ENCODE measurements around the gene ZDHHC24. TPM values are rescaled to one million over a fixed set of nuclear protein-coding genes. Genes with fewer than 3 reads are reported as not detected.

ZDHHC24 gene
- total and polyA plus RNA-seq, 7 donors, result 1.8 to 12.2 (median 6.8) TPM

DNA sequence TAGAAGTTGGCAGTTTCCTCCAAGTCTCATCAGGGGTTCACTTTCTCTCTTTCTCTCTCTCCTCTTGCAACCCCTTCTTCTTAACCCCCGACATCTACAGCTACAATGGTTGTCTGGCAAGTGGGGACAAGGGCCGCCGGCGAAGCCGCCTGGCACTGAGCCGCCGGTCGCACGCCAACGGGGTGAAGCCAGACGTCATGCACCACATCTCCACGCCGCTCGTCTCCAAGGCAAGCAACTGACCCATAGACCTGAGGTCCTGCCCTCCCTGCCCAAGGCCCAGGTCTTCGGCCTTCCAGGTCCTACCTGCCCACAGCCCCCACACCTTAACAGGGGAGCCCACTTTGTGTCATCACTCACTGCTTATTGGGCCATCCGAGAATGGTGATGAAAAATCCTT is 74.7 kb downstream of the ZDHHC24 start:
- no peak for DNase-seq
- H3K4me1 ChIP-seq, result peaks cover 0 to 15% (median 13%) of the 10 kb centered on the region in 4 donors
- H3K27ac ChIP-seq, result no peak overlapping the region
- TF ChIP-seq, protein P1, sequence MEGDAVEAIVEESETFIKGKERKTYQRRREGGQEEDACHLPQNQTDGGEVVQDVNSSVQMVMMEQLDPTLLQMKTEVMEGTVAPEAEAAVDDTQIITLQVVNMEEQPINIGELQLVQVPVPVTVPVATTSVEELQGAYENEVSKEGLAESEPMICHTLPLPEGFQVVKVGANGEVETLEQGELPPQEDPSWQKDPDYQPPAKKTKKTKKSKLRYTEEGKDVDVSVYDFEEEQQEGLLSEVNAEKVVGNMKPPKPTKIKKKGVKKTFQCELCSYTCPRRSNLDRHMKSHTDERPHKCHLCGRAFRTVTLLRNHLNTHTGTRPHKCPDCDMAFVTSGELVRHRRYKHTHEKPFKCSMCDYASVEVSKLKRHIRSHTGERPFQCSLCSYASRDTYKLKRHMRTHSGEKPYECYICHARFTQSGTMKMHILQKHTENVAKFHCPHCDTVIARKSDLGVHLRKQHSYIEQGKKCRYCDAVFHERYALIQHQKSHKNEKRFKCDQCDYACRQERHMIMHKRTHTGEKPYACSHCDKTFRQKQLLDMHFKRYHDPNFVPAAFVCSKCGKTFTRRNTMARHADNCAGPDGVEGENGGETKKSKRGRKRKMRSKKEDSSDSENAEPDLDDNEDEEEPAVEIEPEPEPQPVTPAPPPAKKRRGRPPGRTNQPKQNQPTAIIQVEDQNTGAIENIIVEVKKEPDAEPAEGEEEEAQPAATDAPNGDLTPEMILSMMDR (IDR thresholded peaks at IDR 0.05), result no peak
- TF ChIP-seq POLR2A (IDR thresholded peaks at IDR 0.05) (no peak), EP300 (IDR thresholded peaks at IDR 0.05) (no peak), POLR2AphosphoS5 (IDR thresholded peaks at IDR 0.05) (no peak)
- no peak overlapping the region for H3K4me3 ChIP-seq
- H3K27me3 ChIP-seq, result no peaks in the 10 kb centered on the region
- no peaks in the 10 kb centered on the region for H3K9me3 ChIP-seq
- intact Hi-C loops (cut with DNase I), result no loop called here
- WGBS, 2 donors, result 96 to 97% methylated on average over 16 of the region's 16 CpGs
- H3K36me3 ChIP-seq, result peaks cover 16 to 63% (median 26%) of the 10 kb centered on the region in 4 donors

Other genes starting within 250 kb of the ZDHHC24 start
- gene CD248, start 229.0 kb downstream of the ZDHHC24 start, total RNA-seq, result 10 to 100 TPM in 2 of 4 donors, 1 to 10 TPM in 2; 5.8 to 26.3 (median 13.0) TPM
- 10 to 100 TPM in 1 of 3 donors, 1 to 10 TPM in 2; 1.2 to 13.7 (median 3.0) TPM for gene CD248, start 229.0 kb downstream of the ZDHHC24 start, polyA plus RNA-seq
- gene RIN1, start 209.6 kb downstream of the ZDHHC24 start, total RNA-seq, result 1 to 10 TPM in 3 of 4 donors, under 1 TPM in 1; 0.68 to 6.1 (median 2.4) TPM
- gene RIN1, start 209.6 kb downstream of the ZDHHC24 start, polyA plus RNA-seq, result 10 to 100 TPM in 1 of 3 donors, 1 to 10 TPM in 2; 2.4 to 10.2 (median 3.2) TPM
- gene BRMS1, start 200.9 kb downstream of the ZDHHC24 start, total RNA-seq, result 10 to 100 TPM; 20.2 to 36.2 (median 24.9) TPM
- 10 to 100 TPM; 65.4 to 81.8 (median 72.1) TPM for gene BRMS1, start 200.9 kb downstream of the ZDHHC24 start, polyA plus RNA-seq
- gene B4GAT1, start 198.4 kb downstream of the ZDHHC24 start, total RNA-seq, result 10 to 100 TPM; 41.4 to 43.5 (median 43.1) TPM
- 10 to 100 TPM in 1 of 3 donors, 1 to 10 TPM in 2; 4.2 to 17.4 (median 4.8) TPM for gene B4GAT1, start 198.4 kb downstream of the ZDHHC24 start, polyA plus RNA-seq
- under 1 TPM; 0.41 to 0.99 (median 0.63) TPM for gene SLC29A2, start 174.3 kb downstream of the ZDHHC24 start, total RNA-seq
- 10 to 100 TPM in 1 of 3 donors, 1 to 10 TPM in 2; 2.4 to 28.0 (median 2.5) TPM for gene SLC29A2, start 174.3 kb downstream of the ZDHHC24 start, polyA plus RNA-seq
- gene NPAS4, start 125.0 kb downstream of the ZDHHC24 start, total RNA-seq, result 1 to 10 TPM in 1 of 4 donors, under 1 TPM in 3; 0.49 to 2.5 (median 0.83) TPM
- gene NPAS4, start 125.0 kb downstream of the ZDHHC24 start, polyA plus RNA-seq, result under 1 TPM in 1 of 3 donors, not detected in 2; 0.19 TPM
- gene MRPL11, start 107.2 kb downstream of the ZDHHC24 start, total RNA-seq, result 10 to 100 TPM; 54.2 to 77.8 (median 61.3) TPM
- 100 to 1,000 TPM in 1 of 3 donors, 10 to 100 TPM in 2; 60.6 to 110 (median 70.3) TPM for gene MRPL11, start 107.2 kb downstream of the ZDHHC24 start, polyA plus RNA-seq
- gene PELI3, start 79.1 kb downstream of the ZDHHC24 start, total RNA-seq, result 10 to 100 TPM; 16.9 to 26.4 (median 23.0) TPM
- 1 to 10 TPM; 5.0 to 6.0 (median 5.3) TPM for gene PELI3, start 79.1 kb downstream of the ZDHHC24 start, polyA plus RNA-seq
- 10 to 100 TPM in 1 of 4 donors, 1 to 10 TPM in 3; 5.1 to 15.5 (median 9.4) TPM for gene DPP3, start 65.6 kb downstream of the ZDHHC24 start, total RNA-seq
- gene DPP3, start 65.6 kb downstream of the ZDHHC24 start, polyA plus RNA-seq, result 10 to 100 TPM; 33.0 to 86.5 (median 66.6) TPM
- gene BBS1, start 35.4 kb downstream of the ZDHHC24 start, total RNA-seq, result 10 to 100 TPM; 50.2 to 91.4 (median 57.8) TPM
- 10 to 100 TPM in 1 of 3 donors, 1 to 10 TPM in 2; 7.8 to 19.0 (median 9.0) TPM for gene BBS1, start 35.4 kb downstream of the ZDHHC24 start, polyA plus RNA-seq
- under 1 TPM in 1 of 4 donors, not detected in 3; under 0.01 TPM for gene ACTN3, start 855 bp upstream of the ZDHHC24 start, total RNA-seq
- not detected for gene ACTN3, start 855 bp upstream of the ZDHHC24 start, polyA plus RNA-seq
- 100 to 1,000 TPM; 121 to 170 (median 139) TPM for gene CTSF, start 22.6 kb upstream of the ZDHHC24 start, total RNA-seq
- 10 to 100 TPM in 2 of 3 donors, 1 to 10 TPM in 1; 3.5 to 16.5 (median 12.6) TPM for gene CTSF, start 22.6 kb upstream of the ZDHHC24 start, polyA plus RNA-seq
- gene CCDC87, start 47.0 kb upstream of the ZDHHC24 start, total RNA-seq, result under 1 TPM in 3 of 4 donors, not detected in 1; 0.14 to 0.71 (median 0.16) TPM
- under 1 TPM in 1 of 3 donors, not detected in 2; 0.28 TPM for gene CCDC87, start 47.0 kb upstream of the ZDHHC24 start, polyA plus RNA-seq
- gene CCS, start 47.1 kb upstream of the ZDHHC24 start, total RNA-seq, result 10 to 100 TPM; 26.0 to 43.1 (median 40.5) TPM
- gene CCS, start 47.1 kb upstream of the ZDHHC24 start, polyA plus RNA-seq, result 10 to 100 TPM; 33.0 to 48.8 (median 44.6) TPM
- 10 to 100 TPM; 23.7 to 51.8 (median 42.9) TPM for gene RBM14, start 70.6 kb upstream of the ZDHHC24 start, total RNA-seq
- gene RBM14, start 70.6 kb upstream of the ZDHHC24 start, polyA plus RNA-seq, result 10 to 100 TPM; 10.8 to 54.0 (median 15.7) TPM
- gene RBM4, start 92.7 kb upstream of the ZDHHC24 start, total RNA-seq, result 100 to 1,000 TPM in 1 of 4 donors, 10 to 100 TPM in 3; 76.5 to 101 (median 86.2) TPM
- 100 to 1,000 TPM in 1 of 3 donors, 10 to 100 TPM in 2; 75.4 to 103 (median 98.8) TPM for gene RBM4, start 92.7 kb upstream of the ZDHHC24 start, polyA plus RNA-seq
- gene RBM4B, start 131.8 kb upstream of the ZDHHC24 start, total RNA-seq, result 10 to 100 TPM; 14.0 to 30.7 (median 16.6) TPM
- gene RBM4B, start 131.8 kb upstream of the ZDHHC24 start, polyA plus RNA-seq, result 10 to 100 TPM in 2 of 3 donors, 1 to 10 TPM in 1; 6.6 to 12.8 (median 10.4) TPM
- 1 to 10 TPM in 3 of 4 donors, under 1 TPM in 1; 0.33 to 4.9 (median 2.7) TPM for gene SPTBN2, start 183.2 kb upstream of the ZDHHC24 start, total RNA-seq
- gene SPTBN2, start 183.2 kb upstream of the ZDHHC24 start, polyA plus RNA-seq, result 1 to 10 TPM; 1.4 to 5.7 (median 4.2) TPM